Liver (tissue), 9 donors: ENCODE data around the gene MYO16. TPM values are rescaled to one million over a fixed set of nuclear protein-coding genes. Genes with fewer than 3 reads are reported as not detected.

ENCODE experiments used
- DNase-seq: peaks from one replicate; pipeline ENCODE4 v3.0.0-alpha.2; 2017; ENCODE audit warnings: low spot score
- H3K27ac ChIP-seq, 2 donors: one replicate each; pipeline ENCODE4 v1.7.0; 2013; ENCODE audit warnings: inconsistent platforms in 2 of 2, low read length in 2 of 2, control low read depth in 1 of 2, low read depth in 1 of 2, mild to moderate bottlenecking in 1 of 2
- H3K27me3 ChIP-seq, 4 donors: one replicate each; pipeline versions ENCODE4 v1.6.1 to v1.7.0; 2013; ENCODE audit warnings: low read length in 3 of 4, inconsistent platforms in 1 of 4, mild to moderate bottlenecking in 1 of 4, moderate library complexity in 1 of 4; ENCODE audit not compliant: control insufficient read depth in 4 of 4, insufficient read depth in 4 of 4
- H3K36me3 ChIP-seq, 4 donors: one replicate each; pipeline versions ENCODE4 v1.6.1 to v1.7.0; 2013; ENCODE audit warnings: low read length in 3 of 4, mild to moderate bottlenecking in 3 of 4, low read depth in 1 of 4, moderate library complexity in 1 of 4; ENCODE audit not compliant: control insufficient read depth in 4 of 4, insufficient read depth in 3 of 4
- H3K4me1 ChIP-seq, 4 donors: one replicate each; pipeline versions ENCODE4 v1.6.1 to v1.7.0; 2013; ENCODE audit warnings: low read length in 3 of 4, mild to moderate bottlenecking in 3 of 4, moderate library complexity in 1 of 4; ENCODE audit not compliant: control insufficient read depth in 4 of 4, insufficient read depth in 4 of 4
- H3K4me3 ChIP-seq, 3 donors: one replicate each; pipeline versions ENCODE4 v1.6.1 to v1.7.0; 2013; ENCODE audit warnings: low read length in 3 of 3, control low read depth in 1 of 3, low read depth in 1 of 3, mild to moderate bottlenecking in 1 of 3
- H3K9ac ChIP-seq, 2 donors: one replicate each; pipeline ENCODE4 v1.7.0; 2013; ENCODE audit warnings: low read length in 2 of 2, mild to moderate bottlenecking in 2 of 2, moderate library complexity in 2 of 2, control low read depth in 1 of 2, low read depth in 1 of 2
- H3K9me3 ChIP-seq, 4 donors: one replicate each; pipeline versions ENCODE4 v1.6.1 to v1.7.0; 2013; ENCODE audit warnings: low read length in 3 of 4; ENCODE audit not compliant: control insufficient read depth in 4 of 4
- ATF3 ChIP-seq: IDR thresholded peaks from 2 replicates; pipeline ENCODE4 v1.6.1; 2016; ENCODE audit warnings: antibody characterized with exemption
- CTCF ChIP-seq: fragments of 150-350 bp; IDR thresholded peaks from 2 replicates; pipeline ENCODE4 v1.5.1; 2017; ENCODE audit warnings: improper control_type of control experiment, low read depth, low read length; ENCODE audit not compliant: missing input control
- EGR1 ChIP-seq, 2 donors: IDR thresholded peaks; 2 replicates each; pipeline ENCODE4 v1.6.1; 2016 to 2018; ENCODE audit warnings: antibody characterized with exemption in 2 of 2, low read depth in 2 of 2
- FOXA1 ChIP-seq: IDR thresholded peaks from 2 replicates; pipeline ENCODE4 v1.6.1; 2016; ENCODE audit warnings: antibody characterized with exemption
- FOXA2 ChIP-seq: IDR thresholded peaks from 2 replicates; pipeline ENCODE4 v1.6.1; 2016; ENCODE audit warnings: antibody characterized with exemption
- GABPA ChIP-seq, 2 donors: IDR thresholded peaks in 1 of 2; conservative IDR thresholded peaks in 1 of 2; 2 replicates each; pipeline ENCODE4 v1.6.1; 2016; ENCODE audit warnings: antibody characterized with exemption in 2 of 2, mild to moderate bottlenecking in 1 of 2, moderate library complexity in 1 of 2
- HNF4A ChIP-seq, 2 donors: conservative IDR thresholded peaks; 2 replicates each; pipeline ENCODE4 v1.6.1; 2016; ENCODE audit warnings: antibody characterized with exemption in 2 of 2, mild to moderate bottlenecking in 2 of 2
- HNF4G ChIP-seq: IDR thresholded peaks from 2 replicates; pipeline ENCODE4 v1.6.1; 2016; ENCODE audit warnings: antibody characterized with exemption
- JUND ChIP-seq, 2 donors: IDR thresholded peaks; 2 replicates each; pipeline ENCODE4 v1.6.1; 2016; ENCODE audit warnings: antibody characterized with exemption in 2 of 2
- MAX ChIP-seq: IDR thresholded peaks from 2 replicates; pipeline ENCODE4 v1.6.1; 2016; ENCODE audit warnings: antibody characterized with exemption
- NR2F2 ChIP-seq: IDR thresholded peaks from 2 replicates; pipeline ENCODE4 v1.6.1; 2016; ENCODE audit warnings: antibody characterized with exemption
- RXRA ChIP-seq, 2 donors: IDR thresholded peaks; 2 replicates each; pipeline ENCODE4 v1.6.1; 2017 to 2018; ENCODE audit warnings: antibody characterized with exemption in 2 of 2, mild to moderate bottlenecking in 1 of 2
- SP1 ChIP-seq: IDR thresholded peaks from 2 replicates; pipeline ENCODE4 v1.6.1; 2018; ENCODE audit warnings: antibody characterized with exemption, mild to moderate bottlenecking
- TAF1 ChIP-seq: conservative IDR thresholded peaks from 2 replicates; pipeline ENCODE4 v1.6.1; 2016; ENCODE audit warnings: antibody characterized with exemption, mild to moderate bottlenecking
- YY1 ChIP-seq: IDR thresholded peaks from 2 replicates; pipeline ENCODE4 v1.6.1; 2016; ENCODE audit warnings: antibody characterized with exemption, mild to moderate bottlenecking
- WGBS: extraction: QIAGEN DNeasy Blood & Tissue Kit; methylation state at CpG from one replicate; pipeline ENCODE4 v1.1.7; 2013; 5-methylcytosine and 5-hydroxymethylcytosine counted together
- polyA plus RNA-seq, 2 donors: library from polyadenylated mRNA; stranded (reverse) in 1 of 2; unstranded in 1 of 2; fragments of 200-250 nt in 1 of 2; fragments of >200 nt in 1 of 2; fragmentation: Nextera tagmentation in 1 of 2; extraction: Ambion mirVana in 1 of 2; gene quantifications; one replicate each; pipeline versions ENCODE4 v1.2.1 to v1.2.3, GENCODE V29; 2013 to 2015
- total RNA-seq, 2 donors: library from RNA; depleted of rRNA; stranded (reverse); fragments of >200 nt; gene quantifications; one replicate each; pipeline ENCODE4 v1.2.3, GENCODE V29; 2014
- TF ChIP-seq, protein P1 (sequence below): IDR thresholded peaks from 2 replicates; pipeline ENCODE4 v1.6.1; 2016; ENCODE audit warnings: antibody characterized with exemption
- TF ChIP-seq, protein P2 (sequence below): IDR thresholded peaks from 2 replicates; pipeline ENCODE4 v1.6.1; 2016; ENCODE audit warnings: antibody characterized with exemption, mild to moderate bottlenecking
- donor health status: healthy.
- donor health status: healthy.
- donor health status: healthy.
- donor health status: healthy.
- donor health status: healthy.

MYO16 gene
- total and polyA plus RNA-seq, 4 donors, result 0.37 to 1.1 (median 0.68) TPM

GRCh38 chr13:108963846-108964600 is 334.6 kb downstream of the MYO16 start:
- Histone ChIP-seq H3K36me3 (peaks cover 0 to 3% (median under 1%) of the 10 kb centered on the region in 4 donors), H3K4me3 (no peak overlapping the region), H3K9ac (no peak overlapping the region), H3K9me3 (no peaks in the 10 kb centered on the region), H3K27ac (no peak overlapping the region), H3K27me3 (no peaks in the 10 kb centered on the region), H3K4me1 (no peaks in the 10 kb centered on the region)
- WGBS, result 77% methylated on average over 10 of the region's 10 CpGs
- DNase-seq, result no peak
- TF ChIP-seq EGR1 (IDR thresholded peaks at IDR 0.05; ENCODE audit: low read depth in 2 of 2) (no peak), RXRA (IDR thresholded peaks at IDR 0.05) (no peak), FOXA2 (no peak), TAF1 (no peak), JUND (IDR thresholded peaks at IDR 0.05) (no peak), NR2F2 (no peak), SP1 (no peak), YY1 (no peak), HNF4G (no peak), ATF3 (no peak), GABPA (IDR thresholded peaks at IDR 0.05 in 1 of 2, conservative IDR thresholded peaks at IDR 0.05 in 1 of 2) (no peak), HNF4A (conservative IDR thresholded peaks at IDR 0.05) (no peak), MAX (no peak), FOXA1 (no peak), CTCF (no peak)
- TF ChIP-seq, protein P1, sequence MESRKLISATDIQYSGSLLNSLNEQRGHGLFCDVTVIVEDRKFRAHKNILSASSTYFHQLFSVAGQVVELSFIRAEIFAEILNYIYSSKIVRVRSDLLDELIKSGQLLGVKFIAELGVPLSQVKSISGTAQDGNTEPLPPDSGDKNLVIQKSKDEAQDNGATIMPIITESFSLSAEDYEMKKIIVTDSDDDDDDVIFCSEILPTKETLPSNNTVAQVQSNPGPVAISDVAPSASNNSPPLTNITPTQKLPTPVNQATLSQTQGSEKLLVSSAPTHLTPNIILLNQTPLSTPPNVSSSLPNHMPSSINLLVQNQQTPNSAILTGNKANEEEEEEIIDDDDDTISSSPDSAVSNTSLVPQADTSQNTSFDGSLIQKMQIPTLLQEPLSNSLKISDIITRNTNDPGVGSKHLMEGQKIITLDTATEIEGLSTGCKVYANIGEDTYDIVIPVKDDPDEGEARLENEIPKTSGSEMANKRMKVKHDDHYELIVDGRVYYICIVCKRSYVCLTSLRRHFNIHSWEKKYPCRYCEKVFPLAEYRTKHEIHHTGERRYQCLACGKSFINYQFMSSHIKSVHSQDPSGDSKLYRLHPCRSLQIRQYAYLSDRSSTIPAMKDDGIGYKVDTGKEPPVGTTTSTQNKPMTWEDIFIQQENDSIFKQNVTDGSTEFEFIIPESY, result no peak
- TF ChIP-seq, protein P2, sequence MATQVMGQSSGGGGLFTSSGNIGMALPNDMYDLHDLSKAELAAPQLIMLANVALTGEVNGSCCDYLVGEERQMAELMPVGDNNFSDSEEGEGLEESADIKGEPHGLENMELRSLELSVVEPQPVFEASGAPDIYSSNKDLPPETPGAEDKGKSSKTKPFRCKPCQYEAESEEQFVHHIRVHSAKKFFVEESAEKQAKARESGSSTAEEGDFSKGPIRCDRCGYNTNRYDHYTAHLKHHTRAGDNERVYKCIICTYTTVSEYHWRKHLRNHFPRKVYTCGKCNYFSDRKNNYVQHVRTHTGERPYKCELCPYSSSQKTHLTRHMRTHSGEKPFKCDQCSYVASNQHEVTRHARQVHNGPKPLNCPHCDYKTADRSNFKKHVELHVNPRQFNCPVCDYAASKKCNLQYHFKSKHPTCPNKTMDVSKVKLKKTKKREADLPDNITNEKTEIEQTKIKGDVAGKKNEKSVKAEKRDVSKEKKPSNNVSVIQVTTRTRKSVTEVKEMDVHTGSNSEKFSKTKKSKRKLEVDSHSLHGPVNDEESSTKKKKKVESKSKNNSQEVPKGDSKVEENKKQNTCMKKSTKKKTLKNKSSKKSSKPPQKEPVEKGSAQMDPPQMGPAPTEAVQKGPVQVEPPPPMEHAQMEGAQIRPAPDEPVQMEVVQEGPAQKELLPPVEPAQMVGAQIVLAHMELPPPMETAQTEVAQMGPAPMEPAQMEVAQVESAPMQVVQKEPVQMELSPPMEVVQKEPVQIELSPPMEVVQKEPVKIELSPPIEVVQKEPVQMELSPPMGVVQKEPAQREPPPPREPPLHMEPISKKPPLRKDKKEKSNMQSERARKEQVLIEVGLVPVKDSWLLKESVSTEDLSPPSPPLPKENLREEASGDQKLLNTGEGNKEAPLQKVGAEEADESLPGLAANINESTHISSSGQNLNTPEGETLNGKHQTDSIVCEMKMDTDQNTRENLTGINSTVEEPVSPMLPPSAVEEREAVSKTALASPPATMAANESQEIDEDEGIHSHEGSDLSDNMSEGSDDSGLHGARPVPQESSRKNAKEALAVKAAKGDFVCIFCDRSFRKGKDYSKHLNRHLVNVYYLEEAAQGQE, result no peak
